ENCODE data around the gene PPA1.
"Not testable (repeated sequence)": the region's sequence is repeated elsewhere in the genome, so short reads cannot be mapped to it uniquely, and the experiment has no call there.

Gene PPA1

DNA sequence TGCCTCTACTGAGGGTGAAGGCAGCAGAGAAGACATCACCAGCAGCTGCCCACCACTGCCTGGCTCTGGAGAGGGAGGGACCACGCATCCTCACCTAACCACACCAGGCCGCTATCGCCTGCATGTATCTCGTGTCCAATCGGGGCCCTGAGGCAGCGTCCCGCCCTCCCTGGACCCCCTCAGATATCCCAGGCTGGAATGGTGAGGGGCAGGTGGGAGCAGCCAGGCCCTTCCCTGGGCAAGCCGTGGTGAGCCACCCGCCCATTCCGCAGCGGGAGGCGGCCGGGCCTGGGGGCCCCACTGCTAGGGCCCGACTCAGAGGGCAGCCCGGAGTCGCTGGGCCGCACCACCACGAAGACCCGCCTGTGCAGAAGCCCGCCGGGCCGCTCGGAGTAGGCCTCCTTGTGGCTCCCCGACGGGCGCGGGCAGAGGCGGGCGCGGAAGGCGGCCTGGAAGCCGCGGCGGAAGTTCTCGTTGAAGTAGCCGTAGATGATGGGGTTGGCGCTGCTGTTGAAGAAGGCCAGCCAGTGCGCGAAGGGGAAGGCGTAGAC, 21.6 kb upstream of the PPA1 start:
- DNase-seq: peak in 1 of 2 experiments; percentile 9

- DNase-seq: no peak
Measured at GRCh38 chr10:70253878-70254765, 20.9 kb upstream of the PPA1 start.

GRCh38 chr10:70250961-70251680, 17.9 kb upstream of the PPA1 start:
- DNase-seq: no peak

GRCh38 chr10:70247360-70247759, 14.1 kb upstream of the PPA1 start:
- no peak for DNase-seq

DNA sequence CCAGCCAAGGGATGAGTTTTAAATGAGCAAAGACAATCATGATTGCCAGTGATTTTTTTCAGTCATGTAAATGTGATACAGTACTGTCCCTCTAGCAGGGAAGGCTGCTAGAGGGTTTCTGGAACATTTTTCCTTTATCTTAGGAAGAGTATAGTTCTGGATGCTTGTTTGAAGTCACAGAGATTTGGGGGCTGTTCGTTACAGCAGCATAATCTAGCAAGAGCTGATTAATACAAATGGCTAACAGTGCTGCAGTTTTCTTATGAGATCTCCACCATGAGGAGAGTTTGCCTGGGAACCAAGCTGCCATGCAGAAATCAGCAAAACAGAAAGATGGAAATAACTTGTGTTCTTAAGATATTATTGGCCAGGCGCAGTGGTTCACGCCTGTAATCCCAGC, 7.9 kb upstream of the PPA1 start:
- DNase-seq: no peak

- DNase-seq: not testable (repeated sequence)
Measured at GRCh38 chr10:70239986-70240385, 6.8 kb upstream of the PPA1 start.

GRCh38 chr10:70239077-70239976, 6.1 kb upstream of the PPA1 start:
- not testable (repeated sequence) for DNase-seq

DNA sequence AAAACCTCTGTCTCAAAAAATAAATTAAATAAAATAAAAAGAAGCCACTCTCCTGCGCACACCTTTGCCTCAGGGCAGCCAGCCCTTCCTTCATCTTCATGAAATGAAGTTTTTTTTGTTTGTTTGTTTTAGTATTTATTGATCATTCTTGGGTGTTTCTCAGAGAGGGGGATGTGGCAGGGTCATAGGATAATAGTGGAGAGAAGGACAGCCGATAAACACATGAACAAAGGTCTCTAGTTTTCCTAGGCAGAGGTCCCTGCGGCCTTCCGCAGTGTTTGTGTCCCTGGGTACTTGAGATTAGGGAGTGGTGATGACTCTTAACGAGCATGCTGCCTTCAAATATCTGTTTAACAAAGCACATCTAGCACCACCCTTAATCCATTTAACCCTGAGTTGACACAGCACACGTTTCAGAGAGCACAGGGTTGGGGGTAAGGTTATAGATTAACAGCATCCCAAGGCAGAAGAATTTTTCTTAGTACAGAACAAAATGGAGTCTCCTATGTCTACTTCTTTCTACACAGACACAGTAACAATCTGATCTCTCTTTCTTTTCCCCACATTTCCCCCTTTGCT, 4.8 kb upstream of the PPA1 start:
- DNase-seq: not testable (repeated sequence)

- DNase-seq: no peak
Measured at GRCh38 chr10:70234668-70235447, 1.6 kb upstream of the PPA1 start.

GRCh38 chr10:70233939-70234300, 691 bp upstream of the PPA1 start:
- DNase-seq: no peak

DNA sequence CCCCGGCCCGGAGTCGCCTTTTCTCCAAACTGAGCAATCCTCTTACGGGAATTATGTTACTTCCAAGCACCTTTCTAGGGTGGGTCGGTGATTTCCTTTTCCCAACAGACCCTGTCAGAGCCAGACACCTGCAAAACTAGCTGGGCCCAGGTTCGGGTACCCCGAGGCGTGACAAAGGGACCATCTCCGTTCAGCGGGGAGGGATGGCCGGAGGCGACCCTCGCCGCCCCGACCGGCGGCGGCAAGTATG, 445 bp downstream of the PPA1 start:
- DNase-seq: no peak

- peak; percentile 46 to 52 for DNase-seq
Measured at GRCh38 chr10:70232155-70232858, 922 bp downstream of the PPA1 start.

DNA sequence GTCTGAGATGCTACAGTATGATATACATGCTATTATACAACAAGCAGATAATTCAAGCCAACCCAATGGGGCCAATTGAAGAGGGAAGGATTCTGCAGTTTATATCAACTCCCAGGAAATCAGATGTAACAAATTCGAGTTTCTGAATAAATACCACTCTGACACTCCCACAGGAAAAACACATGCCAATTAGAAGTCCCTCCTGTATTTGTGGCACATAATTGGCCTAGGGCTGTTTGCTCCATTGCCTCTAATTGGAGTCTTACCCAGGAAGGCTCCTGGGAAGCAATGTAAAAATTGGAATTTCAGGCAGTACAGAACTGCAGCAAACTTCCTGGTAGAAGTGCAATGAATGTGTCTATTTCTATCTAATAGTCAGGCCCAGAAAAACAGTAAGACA, 4.7 kb downstream of the PPA1 start:
- DNase-seq: no peak

GRCh38 chr10:70227548-70228320, 5.5 kb downstream of the PPA1 start:
- no peak for DNase-seq

DNA sequence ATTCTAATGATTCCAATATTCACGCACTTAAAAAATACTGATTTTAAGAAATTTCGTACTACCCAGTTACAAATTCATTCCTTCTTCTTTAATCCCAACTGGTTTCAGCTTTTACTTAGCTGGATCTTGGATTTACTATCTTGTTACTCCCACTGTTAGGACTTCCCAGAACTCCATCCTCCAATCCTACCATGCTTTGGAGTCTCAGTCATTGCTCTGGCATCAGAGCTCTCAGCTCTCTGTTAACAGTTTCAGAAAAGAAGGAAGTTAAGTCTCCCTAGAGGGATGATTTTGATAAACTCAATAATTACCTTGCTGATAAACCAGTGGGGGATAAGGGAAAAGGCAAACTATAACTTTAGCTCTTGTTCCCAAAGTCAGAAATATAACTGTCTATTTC, 9.5 kb downstream of the PPA1 start:
- no peak for DNase-seq

DNA sequence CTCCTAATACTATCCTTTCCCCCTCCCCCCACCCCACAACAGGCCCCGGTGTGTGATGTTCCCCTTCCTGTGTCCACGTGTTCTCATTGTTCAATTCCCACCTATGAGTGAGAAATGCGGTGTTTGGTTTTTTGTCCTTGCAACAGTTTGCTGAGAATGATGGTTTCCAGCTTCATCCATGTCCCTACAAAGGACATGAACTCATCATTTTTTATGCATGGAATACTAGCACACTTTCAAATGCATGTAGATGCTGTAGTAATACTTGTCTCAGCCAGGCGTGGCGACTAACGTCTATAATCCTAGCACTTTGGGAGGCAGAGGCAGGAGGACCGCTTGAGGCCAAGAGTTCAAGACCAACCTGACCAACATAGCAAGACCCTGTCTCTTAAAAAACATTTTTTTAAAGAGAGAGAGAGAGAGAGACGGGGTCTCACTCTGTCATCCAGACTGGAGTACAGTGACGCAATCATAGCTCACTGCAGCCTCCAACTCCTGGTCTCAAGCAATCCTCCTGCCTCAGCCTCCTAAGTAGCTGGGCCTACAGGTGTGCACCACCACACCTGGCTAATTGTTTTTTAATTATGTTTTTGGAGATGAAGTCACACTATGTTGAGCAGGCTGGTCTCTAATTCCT, 10.3 kb downstream of the PPA1 start:
- DNase-seq: not testable (repeated sequence)

- no peak for DNase-seq
Measured at GRCh38 chr10:70222340-70222794, 10.9 kb downstream of the PPA1 start.

- DNase-seq: no peak
Measured at GRCh38 chr10:70221030-70221429, 12.2 kb downstream of the PPA1 start.

GRCh38 chr10:70212879-70213278, 20.4 kb downstream of the PPA1 start:
- no peak for DNase-seq

DNA sequence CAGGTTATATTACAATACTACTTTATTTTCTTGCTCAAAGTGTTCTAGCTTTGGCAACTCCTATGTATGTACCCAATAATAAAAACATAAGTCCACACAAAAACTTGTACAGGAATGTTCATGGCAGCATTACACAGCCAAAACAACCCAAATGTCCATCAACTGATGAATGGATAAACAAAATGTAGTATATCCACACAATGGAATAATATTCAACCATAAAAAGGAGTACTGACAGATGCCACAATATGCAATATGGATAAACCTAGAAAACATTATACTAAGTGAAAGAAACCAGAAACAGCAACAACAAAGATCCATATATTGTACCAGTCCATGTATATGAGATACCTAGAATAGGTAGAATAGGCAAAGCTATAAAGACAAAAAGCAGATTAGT, 21.0 kb downstream of the PPA1 start:
- no peak for DNase-seq

Measured in activated CD4-positive, alpha-beta T cell treated with anti-CD3 and anti-CD28 coated beads, Interleukin-2, amount 50 U/mL, for 48 hours (primary cell).